ENCODE measurements around the gene VMP1.

DNA sequence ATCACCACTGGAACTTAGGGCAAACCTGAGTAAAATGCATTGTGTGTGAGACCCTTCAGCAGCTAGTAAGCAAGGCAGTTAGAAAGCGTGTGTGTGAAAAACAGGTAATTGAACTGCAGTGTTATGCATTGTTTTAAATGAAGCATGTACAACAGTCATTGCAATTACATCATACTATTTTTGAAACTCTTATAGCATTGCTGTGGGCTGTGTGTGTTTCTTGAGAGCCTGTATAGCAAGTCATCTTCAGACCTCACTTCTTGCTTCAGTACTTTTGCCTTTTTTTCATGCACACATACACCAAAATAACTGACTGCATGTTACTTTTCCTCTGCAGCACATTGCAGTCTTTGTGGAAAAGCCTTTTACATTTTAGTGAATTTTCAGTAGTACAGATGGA lies 19.4 kb upstream of the VMP1 start:
- TF ChIP-seq EZH2 (IDR thresholded peaks at IDR 0.05; ENCODE audit: insufficient read depth, poor library complexity, severe bottlenecking): no peak
- TF ChIP-seq EZH2phosphoT487 (IDR thresholded peaks at IDR 0.05; ENCODE audit: insufficient read depth, low read depth): no peak
